NT2/D1 (cell line): ENCODE data around the gene CCDC43.
"Not testable (repeated sequence)": the region's sequence is repeated elsewhere in the genome, so short reads cannot be mapped to it uniquely, and the experiment has no call there.

ENCODE experiments used
- DNase-seq: peaks from one replicate; pipeline ENCODE4 v3.0.0-alpha.2; 2011; ENCODE audit warnings: low read depth, low spot score
- H3K27me3 ChIP-seq: 2 replicates; pipeline ENCODE4 v1.6.0; 2011; ENCODE audit warnings: mild to moderate bottlenecking; ENCODE audit not compliant: insufficient read length, insufficient read depth
- H3K36me3 ChIP-seq: 2 replicates; pipeline ENCODE4 v1.6.1; 2011; ENCODE audit warnings: mild to moderate bottlenecking, low read length, mixed read lengths; ENCODE audit not compliant: insufficient read depth, insufficient read length
- H3K4me1 ChIP-seq: 2 replicates; pipeline ENCODE4 v1.5.1; 2011; ENCODE audit not compliant: insufficient read depth, insufficient read length
- H3K4me3 ChIP-seq: 2 replicates; pipeline ENCODE4 v1.5.1; 2011; ENCODE audit warnings: low read depth; ENCODE audit not compliant: insufficient read length
- H3K9ac ChIP-seq: 2 replicates; pipeline ENCODE4 v1.6.0; 2011; ENCODE audit warnings: low read depth; ENCODE audit not compliant: insufficient read length
- H3K9me3 ChIP-seq: 2 replicates; pipeline ENCODE4 v1.5.1; 2011; ENCODE audit warnings: mild to moderate bottlenecking, low read length; ENCODE audit not compliant: insufficient read depth
- SUZ12 ChIP-seq: IDR thresholded peaks from 2 replicates; pipeline ENCODE4 v1.6.1; 2011; ENCODE audit not compliant: insufficient read length, insufficient read depth; ENCODE audit errors: extremely low read depth
- YY1 ChIP-seq: IDR thresholded peaks from 2 replicates; pipeline ENCODE4 v1.6.1; 2011; ENCODE audit not compliant: insufficient read length, insufficient read depth
- ZNF274 ChIP-seq: IDR thresholded peaks from 2 replicates; pipeline ENCODE4 v1.6.1; 2011; ENCODE audit warnings: mild to moderate bottlenecking, low read depth, low read length

The CCDC43 gene

DNA sequence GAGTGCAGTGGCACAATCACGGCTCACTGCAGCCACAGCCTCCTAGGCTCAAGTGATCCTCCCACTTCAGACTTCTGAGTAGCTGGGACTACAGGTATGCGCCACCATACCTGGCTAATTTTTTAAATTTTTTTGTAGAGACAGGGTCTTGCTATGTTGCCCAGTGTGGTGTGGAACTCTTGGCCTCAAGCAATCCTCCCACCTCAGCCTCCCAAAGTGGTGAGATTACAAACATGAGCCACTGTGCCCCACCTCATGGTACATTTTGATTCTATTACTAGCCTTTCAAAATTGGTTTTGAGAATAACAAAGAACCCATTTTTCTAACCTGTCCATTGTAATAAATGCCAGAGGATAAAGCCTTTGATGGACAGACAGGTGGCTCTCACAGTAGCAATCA lies 1.4 kb downstream of the CCDC43 start:
- Histone ChIP-seq H3K4me1 (no peaks in the 10 kb centered on the region), H3K4me3 (no peak overlapping the region), H3K36me3 (peaks cover 41% of the 10 kb centered on the region), H3K27me3 (no peaks in the 10 kb centered on the region), H3K9ac (no peak overlapping the region), H3K9me3 (no peaks in the 10 kb centered on the region)
- DNase-seq, result no peak
- TF ChIP-seq YY1 (no peak), SUZ12 (no peak), ZNF274 (no peak)

DNA sequence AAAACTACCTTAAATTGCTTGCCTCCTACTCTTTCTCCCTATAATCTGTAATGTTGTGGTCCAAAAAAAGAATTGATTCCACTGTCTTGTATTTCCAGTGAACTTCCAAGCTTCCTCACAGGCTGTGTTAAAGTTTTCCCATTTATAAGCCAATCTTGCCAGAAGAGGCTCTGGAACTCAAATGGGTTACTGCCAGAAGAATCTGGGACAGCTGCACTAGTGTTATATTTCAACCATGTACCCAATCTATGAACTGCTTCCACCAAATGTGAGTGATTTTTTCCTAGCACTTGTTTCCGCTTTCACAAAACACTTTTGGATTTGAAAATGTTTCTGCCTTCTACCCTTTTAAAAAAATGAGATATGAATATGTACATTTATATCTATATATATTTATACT lies 1.8 kb downstream of the CCDC43 start:
- TF ChIP-seq ZNF274 (no peak), SUZ12 (no peak), YY1 (no peak)
- DNase-seq, result no peak
- Histone ChIP-seq H3K27me3 (no peaks in the 10 kb centered on the region), H3K36me3 (peaks cover 46% of the 10 kb centered on the region), H3K4me3 (no peak overlapping the region), H3K4me1 (no peaks in the 10 kb centered on the region), H3K9ac (no peak overlapping the region), H3K9me3 (no peaks in the 10 kb centered on the region)

DNA sequence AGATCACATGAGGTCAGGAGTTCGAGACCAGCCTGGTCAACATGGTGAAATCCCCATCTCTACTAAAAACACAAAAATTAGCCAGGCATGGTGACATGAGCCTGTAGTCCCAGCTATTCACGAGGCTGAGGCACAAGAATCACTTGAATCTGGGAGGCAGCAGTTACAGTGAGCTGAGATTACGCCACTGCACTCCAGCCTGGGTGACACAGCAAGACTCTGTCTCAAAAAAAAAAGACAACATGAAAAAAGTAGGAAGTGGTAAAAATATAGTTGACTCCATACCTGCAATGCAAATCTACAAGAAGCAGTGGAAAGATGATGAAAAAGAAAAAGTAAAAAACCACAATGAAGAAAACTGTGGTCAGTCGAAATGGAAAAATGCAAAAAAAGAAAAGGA lies 6.3 kb downstream of the CCDC43 start:
- H3K4me1 ChIP-seq, H3K27me3 ChIP-seq, H3K9me3 ChIP-seq, DNase-seq, H3K4me3 ChIP-seq, H3K9ac ChIP-seq: not testable (repeated sequence)
- peaks cover 79% of the 10 kb centered on the region for H3K36me3 ChIP-seq

DNA sequence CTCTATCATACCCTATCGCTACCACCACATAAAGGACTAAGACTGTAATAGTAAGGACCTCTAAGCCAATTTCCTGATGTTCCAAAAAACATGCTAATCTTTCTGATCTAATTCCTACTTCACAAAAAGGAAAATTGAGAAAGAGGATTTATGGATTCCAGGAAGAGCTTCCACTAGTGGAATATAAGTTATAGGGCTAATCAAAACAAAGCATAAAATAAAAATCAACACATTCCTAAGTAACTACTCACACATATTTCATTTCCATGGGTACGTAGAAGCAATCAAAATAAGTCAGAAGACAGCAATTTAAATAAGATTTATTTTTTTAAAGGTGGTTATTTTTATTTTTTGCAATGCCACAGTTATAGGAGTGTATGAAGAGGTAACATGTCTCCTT lies 12.4 kb downstream of the CCDC43 start:
- Histone ChIP-seq H3K36me3 (peaks cover 69% of the 10 kb centered on the region), H3K9me3 (no peaks in the 10 kb centered on the region), H3K27me3 (no peaks in the 10 kb centered on the region), H3K4me3 (no peak overlapping the region), H3K9ac (no peak overlapping the region), H3K4me1 (no peaks in the 10 kb centered on the region)
- TF ChIP-seq YY1, result no peak
- TF ChIP-seq SUZ12, result no peak
- no peak for TF ChIP-seq ZNF274
- DNase-seq, result no peak

DNA sequence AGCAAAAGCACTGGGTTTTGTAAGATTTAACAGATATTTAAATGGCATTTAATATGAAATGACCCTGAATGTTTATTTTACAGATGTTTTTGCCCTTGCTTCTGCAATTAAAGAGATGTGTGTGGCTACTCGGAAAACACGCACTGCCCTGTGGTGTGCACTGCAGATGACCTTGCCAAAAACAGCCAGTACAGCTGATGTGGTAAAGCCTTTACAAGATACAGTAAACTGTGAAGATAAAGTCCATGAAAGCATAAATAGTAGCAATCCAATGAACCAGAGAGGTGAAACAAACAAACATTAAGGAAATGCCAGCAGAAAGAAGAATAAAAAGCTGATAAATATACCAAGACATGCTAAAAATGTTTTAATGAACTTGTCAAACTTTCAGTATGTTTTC lies 15.7 kb downstream of the CCDC43 start:
- Histone ChIP-seq H3K9me3 (no peaks in the 10 kb centered on the region), H3K27me3 (no peaks in the 10 kb centered on the region), H3K4me3 (no peak overlapping the region), H3K4me1 (no peaks in the 10 kb centered on the region), H3K9ac (no peak overlapping the region), H3K36me3 (peaks cover 44% of the 10 kb centered on the region)
- no peak for TF ChIP-seq ZNF274
- no peak for TF ChIP-seq SUZ12
- no peak for TF ChIP-seq YY1
- no peak for DNase-seq

DNA sequence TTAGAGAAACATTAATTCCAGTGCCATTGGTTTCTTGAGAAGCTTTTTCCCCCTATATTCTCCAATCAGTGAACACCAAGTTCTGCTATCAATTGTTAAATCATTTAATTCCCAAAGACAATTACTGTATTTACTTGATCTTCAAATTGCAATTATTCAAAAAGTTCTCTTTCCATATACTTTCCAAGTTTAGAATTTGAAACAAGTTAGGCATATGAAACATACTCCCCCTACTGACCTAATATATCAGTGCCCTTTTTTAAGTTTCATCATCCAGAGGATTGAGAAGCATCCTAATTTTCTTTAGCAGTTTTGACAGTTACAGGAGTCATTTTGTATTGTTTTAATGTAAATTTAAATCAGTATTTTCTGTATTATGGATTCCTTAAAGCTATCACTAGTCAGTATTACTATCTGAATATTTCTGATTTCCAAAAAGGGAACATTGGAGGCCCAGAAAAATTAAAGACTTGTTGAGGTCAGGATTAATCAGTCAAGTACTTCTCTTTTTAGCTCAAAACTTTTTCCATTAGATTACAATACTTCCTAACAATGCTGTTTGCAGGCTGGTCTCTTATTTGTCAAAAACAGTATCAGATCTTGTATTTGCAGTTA lies 17.0 kb downstream of the CCDC43 start:
- Histone ChIP-seq H3K4me3 (no peak overlapping the region), H3K9ac (no peak overlapping the region), H3K9me3 (no peaks in the 10 kb centered on the region), H3K36me3 (peaks cover 31% of the 10 kb centered on the region), H3K4me1 (no peaks in the 10 kb centered on the region), H3K27me3 (no peaks in the 10 kb centered on the region)
- TF ChIP-seq YY1, result no peak
- no peak for TF ChIP-seq SUZ12
- TF ChIP-seq ZNF274, result no peak
- no peak for DNase-seq

DNA sequence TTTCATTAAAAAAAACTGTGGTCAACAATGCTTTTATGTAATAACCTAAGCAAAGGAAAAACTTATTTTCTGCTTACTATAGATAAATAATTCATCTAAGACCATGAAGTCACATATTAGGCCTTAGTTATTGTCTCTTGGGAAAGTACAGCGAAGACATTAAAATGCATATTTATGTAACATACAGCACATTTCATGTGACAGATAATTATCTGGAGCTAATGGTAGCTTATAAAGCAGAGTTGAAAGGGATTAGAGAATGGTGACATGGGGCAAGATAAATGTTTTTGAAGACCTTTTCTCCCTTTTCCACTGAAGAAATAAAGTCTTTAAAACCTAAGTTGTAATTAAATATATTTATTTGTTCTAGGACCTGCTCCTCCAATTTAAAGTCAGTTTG lies 23.6 kb downstream of the CCDC43 start:
- no peaks in the 10 kb centered on the region for H3K9me3 ChIP-seq
- no peaks in the 10 kb centered on the region for H3K27me3 ChIP-seq
- peaks cover 25% of the 10 kb centered on the region for H3K36me3 ChIP-seq
- no peak overlapping the region for H3K4me3 ChIP-seq
- H3K9ac ChIP-seq, result no peak overlapping the region
- DNase-seq, result no peak
- no peak for TF ChIP-seq SUZ12
- H3K4me1 ChIP-seq, result no peaks in the 10 kb centered on the region

DNA sequence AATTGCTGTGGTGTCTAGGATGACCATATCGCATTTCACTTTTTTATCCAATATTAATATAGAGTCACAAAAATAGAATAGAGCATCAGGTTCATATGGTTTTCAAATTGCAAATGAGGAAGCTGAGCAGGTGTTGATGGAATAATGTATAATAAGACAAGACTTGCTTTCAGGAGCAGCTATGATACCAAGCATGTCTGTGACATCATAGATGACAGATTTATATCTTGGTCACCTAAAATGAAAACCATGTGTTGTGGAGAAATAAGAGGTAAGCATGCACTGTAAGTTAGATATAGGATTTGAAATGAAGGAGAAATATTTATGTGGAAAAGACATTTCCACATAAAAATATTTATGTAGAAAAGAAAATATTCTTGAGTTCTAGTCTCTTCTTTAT lies 24.7 kb downstream of the CCDC43 start:
- no peaks in the 10 kb centered on the region for H3K9me3 ChIP-seq

More for the DNA sequence above, 24.7 kb downstream of the CCDC43 start:
- Histone ChIP-seq H3K4me3 (no peak overlapping the region), H3K27me3 (no peaks in the 10 kb centered on the region), H3K9ac (no peak overlapping the region), H3K36me3 (peaks cover 25% of the 10 kb centered on the region), H3K4me1 (no peaks in the 10 kb centered on the region)
- DNase-seq, result no peak
- TF ChIP-seq SUZ12, result no peak
- no peak for TF ChIP-seq ZNF274
- no peak for TF ChIP-seq YY1
